ENCODE results near the gene UBE3C.
"Not testable (repeated sequence)": the region's sequence is repeated elsewhere in the genome, so short reads cannot be mapped to it uniquely, and the experiment has no call there.

UBE3C gene

DNA sequence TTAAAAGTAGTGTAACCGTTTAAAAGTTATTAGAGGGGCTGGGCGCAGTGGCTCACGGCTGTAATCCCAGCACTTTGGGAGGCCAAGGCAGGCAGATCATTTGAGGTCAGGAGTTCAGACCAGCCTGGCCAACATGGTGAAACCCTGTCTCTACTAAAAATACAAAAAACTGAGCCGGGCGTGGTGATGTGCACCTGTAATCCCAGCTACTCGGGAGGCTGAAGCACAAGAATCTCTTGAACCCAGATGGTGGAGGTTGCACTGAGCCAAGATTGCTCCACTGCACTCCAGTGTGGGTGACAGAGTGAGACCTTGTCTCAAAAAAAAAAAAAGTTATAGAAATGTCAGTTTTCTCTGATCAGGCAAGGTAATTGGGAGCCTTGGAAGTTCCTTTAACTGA lies 113.1 kb downstream of the UBE3C start:
- H3K27ac ChIP-seq (ENCODE audit: low read depth, low read length, severe bottlenecking); H3K4me1 ChIP-seq (ENCODE audit: control insufficient read depth, insufficient read depth, low read length, poor library complexity, severe bottlenecking); H3K4me3 ChIP-seq (ENCODE audit: extremely low read depth, insufficient read depth, low read length, poor library complexity, severe bottlenecking); H3K9me3 ChIP-seq (ENCODE audit: control insufficient read depth, low read length): not testable (repeated sequence)
- WGBS, 2 experiments (ENCODE audit: insufficient coverage in 2 of 2): 92 to 97% methylated on average over 6 of the region's 6 CpGs
- peaks cover 83% of the 10 kb centered on the region for H3K36me3 ChIP-seq (ENCODE audit: control insufficient read depth, insufficient read depth, low read length)

GRCh38 chr7:157253850-157254249 lies 115.1 kb downstream of the UBE3C start:
- Histone ChIP-seq H3K36me3 (ENCODE audit: control insufficient read depth, insufficient read depth, low read length) (peaks cover 83% of the 10 kb centered on the region), H3K9me3 (ENCODE audit: control insufficient read depth, low read length) (no peaks in the 10 kb centered on the region)

DNA sequence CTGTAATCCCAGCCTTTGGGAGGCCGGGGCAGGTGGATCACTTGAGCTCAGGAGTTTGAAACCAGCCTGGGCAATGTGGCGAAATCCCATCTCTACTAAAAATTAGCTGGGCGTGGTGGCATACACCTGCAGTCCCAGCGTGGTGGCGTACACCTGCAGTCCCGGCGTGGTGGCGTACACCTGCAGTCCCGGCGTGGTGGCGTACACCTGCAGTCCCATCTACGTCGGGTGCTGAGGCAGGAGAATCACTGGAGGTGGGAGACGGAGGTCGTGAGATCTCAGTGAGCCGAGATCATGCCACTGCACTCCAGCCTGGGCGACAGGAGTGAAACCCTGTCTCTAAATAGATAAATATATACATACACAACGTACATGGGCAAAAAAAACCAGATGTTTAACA lies 116.1 kb downstream of the UBE3C start:
- H3K9me3 ChIP-seq (ENCODE audit: control insufficient read depth, low read length); H3K27ac ChIP-seq (ENCODE audit: low read depth, low read length, severe bottlenecking); H3K4me3 ChIP-seq (ENCODE audit: extremely low read depth, insufficient read depth, low read length, poor library complexity, severe bottlenecking); H3K4me1 ChIP-seq (ENCODE audit: control insufficient read depth, insufficient read depth, low read length, poor library complexity, severe bottlenecking): not testable (repeated sequence)
- 98 to 100% methylated on average over 5 to 16 of the region's 18 CpGs for WGBS, 2 experiments (ENCODE audit: insufficient coverage in 2 of 2)
- H3K36me3 ChIP-seq (ENCODE audit: control insufficient read depth, insufficient read depth, low read length): peaks cover 84% of the 10 kb centered on the region

More at GRCh38 chr7:157253850-157254249, 115.1 kb downstream of the UBE3C start:
- 95 to 98% methylated on average over 9 to 10 of the region's 11 CpGs for WGBS, 2 experiments (ENCODE audit: insufficient coverage in 2 of 2)
- no peak overlapping the region for H3K4me3 ChIP-seq (ENCODE audit: extremely low read depth, insufficient read depth, low read length, poor library complexity, severe bottlenecking)
- no peak overlapping the region for H3K27ac ChIP-seq (ENCODE audit: low read depth, low read length, severe bottlenecking)
- H3K4me1 ChIP-seq (ENCODE audit: control insufficient read depth, insufficient read depth, low read length, poor library complexity, severe bottlenecking): no peaks in the 10 kb centered on the region

GRCh38 chr7:157255201-157255606 lies 116.5 kb downstream of the UBE3C start:
- H3K4me1 ChIP-seq (ENCODE audit: control insufficient read depth, insufficient read depth, low read length, poor library complexity, severe bottlenecking): no peaks in the 10 kb centered on the region
- no peak overlapping the region for H3K4me3 ChIP-seq (ENCODE audit: extremely low read depth, insufficient read depth, low read length, poor library complexity, severe bottlenecking)
- no peak overlapping the region for H3K27ac ChIP-seq (ENCODE audit: low read depth, low read length, severe bottlenecking)
- 94% methylated on average over 2 of the region's 5 CpGs; no CpG with 5 or more reads in 1 of the 2 experiments for WGBS, 2 experiments (ENCODE audit: insufficient coverage in 2 of 2)
- H3K36me3 ChIP-seq (ENCODE audit: control insufficient read depth, insufficient read depth, low read length): peaks cover 84% of the 10 kb centered on the region
- no peaks in the 10 kb centered on the region for H3K9me3 ChIP-seq (ENCODE audit: control insufficient read depth, low read length)

GRCh38 chr7:157263156-157263555 lies 124.4 kb downstream of the UBE3C start:
- Histone ChIP-seq H3K4me1 (ENCODE audit: control insufficient read depth, insufficient read depth, low read length, poor library complexity, severe bottlenecking) (no peaks in the 10 kb centered on the region), H3K9me3 (ENCODE audit: control insufficient read depth, low read length) (no peaks in the 10 kb centered on the region), H3K27ac (ENCODE audit: low read depth, low read length, severe bottlenecking) (no peak overlapping the region), H3K36me3 (ENCODE audit: control insufficient read depth, insufficient read depth, low read length) (peaks cover 84% of the 10 kb centered on the region), H3K4me3 (ENCODE audit: extremely low read depth, insufficient read depth, low read length, poor library complexity, severe bottlenecking) (no peak overlapping the region)
- 93 to 95% methylated on average over 18 to 20 of the region's 23 CpGs for WGBS, 2 experiments (ENCODE audit: insufficient coverage in 2 of 2)

GRCh38 chr7:157265051-157265450 lies 126.3 kb downstream of the UBE3C start:
- H3K4me3 ChIP-seq (ENCODE audit: extremely low read depth, insufficient read depth, low read length, poor library complexity, severe bottlenecking): no peak overlapping the region
- H3K36me3 ChIP-seq (ENCODE audit: control insufficient read depth, insufficient read depth, low read length): peaks cover 81% of the 10 kb centered on the region
- no peaks in the 10 kb centered on the region for H3K9me3 ChIP-seq (ENCODE audit: control insufficient read depth, low read length)
- WGBS, 2 experiments (ENCODE audit: insufficient coverage in 2 of 2): 96 to 99% methylated on average over 11 of the region's 12 CpGs
- no peaks in the 10 kb centered on the region for H3K4me1 ChIP-seq (ENCODE audit: control insufficient read depth, insufficient read depth, low read length, poor library complexity, severe bottlenecking)
- H3K27ac ChIP-seq (ENCODE audit: low read depth, low read length, severe bottlenecking): no peak overlapping the region

DNA sequence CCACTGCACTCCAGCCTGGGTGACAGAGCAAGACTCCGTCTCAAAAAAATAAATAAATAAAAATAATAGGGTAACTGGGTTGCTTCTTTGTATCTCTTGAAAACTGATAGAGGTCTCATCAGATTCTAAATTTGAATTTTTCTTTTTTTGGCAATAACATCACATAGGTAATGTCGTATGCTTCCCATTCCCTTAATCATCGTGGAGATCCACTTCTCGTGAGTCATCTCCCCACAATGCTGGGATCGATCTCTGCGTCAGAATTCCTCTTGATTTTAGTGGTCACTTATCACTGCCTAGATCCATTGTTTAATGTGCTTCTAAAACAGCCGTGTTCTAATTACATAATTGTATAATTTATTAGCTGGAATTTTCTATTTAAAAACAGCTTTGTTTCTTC lies 127.5 kb downstream of the UBE3C start:
- 93 to 95% methylated on average over 5 of the region's 7 CpGs for WGBS, 2 experiments (ENCODE audit: insufficient coverage in 2 of 2)
- H3K36me3 ChIP-seq (ENCODE audit: control insufficient read depth, insufficient read depth, low read length): peaks cover 79% of the 10 kb centered on the region
- no peak overlapping the region for H3K27ac ChIP-seq (ENCODE audit: low read depth, low read length, severe bottlenecking)
- H3K4me3 ChIP-seq (ENCODE audit: extremely low read depth, insufficient read depth, low read length, poor library complexity, severe bottlenecking): no peak overlapping the region
- no peaks in the 10 kb centered on the region for H3K9me3 ChIP-seq (ENCODE audit: control insufficient read depth, low read length)
- H3K4me1 ChIP-seq (ENCODE audit: control insufficient read depth, insufficient read depth, low read length, poor library complexity, severe bottlenecking): peaks cover 2% of the 10 kb centered on the region

DNA sequence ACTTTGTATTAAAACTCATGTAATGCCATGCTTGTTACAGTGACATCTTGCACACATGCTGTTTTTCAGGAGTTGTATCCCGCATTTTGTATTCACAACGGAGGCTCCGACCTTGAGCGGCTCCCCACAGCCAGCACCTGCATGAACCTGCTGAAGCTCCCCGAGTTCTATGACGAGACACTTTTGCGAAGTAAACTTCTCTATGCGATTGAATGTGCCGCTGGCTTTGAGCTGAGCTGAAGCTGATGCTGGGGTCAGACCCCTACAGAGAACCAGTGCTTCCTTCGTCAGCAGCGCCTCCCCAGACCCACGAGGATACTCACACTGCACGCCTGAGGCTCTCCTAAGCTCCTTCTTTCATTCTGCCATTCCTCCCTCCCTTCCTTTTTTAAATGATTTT lies 128.8 kb downstream of the UBE3C start:
- H3K36me3 ChIP-seq (ENCODE audit: control insufficient read depth, insufficient read depth, low read length): peaks cover 85% of the 10 kb centered on the region
- peaks cover 6% of the 10 kb centered on the region for H3K4me1 ChIP-seq (ENCODE audit: control insufficient read depth, insufficient read depth, low read length, poor library complexity, severe bottlenecking)
- no peak overlapping the region for H3K4me3 ChIP-seq (ENCODE audit: extremely low read depth, insufficient read depth, low read length, poor library complexity, severe bottlenecking)
- H3K9me3 ChIP-seq (ENCODE audit: control insufficient read depth, low read length): no peaks in the 10 kb centered on the region
- 93 to 98% methylated on average over 11 to 13 of the region's 13 CpGs for WGBS, 2 experiments (ENCODE audit: insufficient coverage in 2 of 2)
- no peak overlapping the region for H3K27ac ChIP-seq (ENCODE audit: low read depth, low read length, severe bottlenecking)

- Histone ChIP-seq H3K27ac (ENCODE audit: low read depth, low read length, severe bottlenecking) (no peak overlapping the region), H3K36me3 (ENCODE audit: control insufficient read depth, insufficient read depth, low read length) (peaks cover 84% of the 10 kb centered on the region), H3K4me3 (ENCODE audit: extremely low read depth, insufficient read depth, low read length, poor library complexity, severe bottlenecking) (no peak overlapping the region), H3K4me1 (ENCODE audit: control insufficient read depth, insufficient read depth, low read length, poor library complexity, severe bottlenecking) (peaks cover 6% of the 10 kb centered on the region), H3K9me3 (ENCODE audit: control insufficient read depth, low read length) (no peaks in the 10 kb centered on the region)
- 92 to 94% methylated on average over 2 of the region's 5 CpGs for WGBS, 2 experiments (ENCODE audit: insufficient coverage in 2 of 2)
These were observed 129.2 kb downstream of the UBE3C start for GRCh38 chr7:157267956-157268355.

DNA sequence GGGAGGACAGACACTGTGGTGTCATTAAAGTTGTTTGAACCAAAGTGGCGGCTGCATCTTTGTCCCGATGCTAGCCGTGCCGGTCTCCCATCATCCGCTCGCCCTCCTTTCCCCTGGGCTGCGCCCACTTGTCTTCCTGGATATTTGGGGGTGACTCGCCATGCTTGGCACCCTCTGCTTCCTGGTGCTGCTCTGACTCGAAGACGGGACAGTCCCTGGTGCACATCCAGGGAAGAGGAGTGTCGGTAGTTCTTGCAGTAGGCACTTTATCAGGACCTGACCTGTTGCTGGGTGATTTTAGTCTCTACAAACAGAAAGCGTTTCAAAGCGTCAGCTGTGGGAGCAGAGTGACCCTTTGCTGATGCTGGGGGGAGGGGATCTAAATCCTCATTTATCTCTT lies 129.8 kb downstream of the UBE3C start:
- Histone ChIP-seq H3K9me3 (ENCODE audit: control insufficient read depth, low read length) (no peaks in the 10 kb centered on the region), H3K4me1 (ENCODE audit: control insufficient read depth, insufficient read depth, low read length, poor library complexity, severe bottlenecking) (peaks cover 6% of the 10 kb centered on the region), H3K36me3 (ENCODE audit: control insufficient read depth, insufficient read depth, low read length) (peaks cover 78% of the 10 kb centered on the region), H3K27ac (ENCODE audit: low read depth, low read length, severe bottlenecking) (no peak overlapping the region), H3K4me3 (ENCODE audit: extremely low read depth, insufficient read depth, low read length, poor library complexity, severe bottlenecking) (no peak overlapping the region)
- 93 to 98% methylated on average over 9 to 10 of the region's 13 CpGs for WGBS, 2 experiments (ENCODE audit: insufficient coverage in 2 of 2)

GRCh38 chr7:157269341-157270059 lies 130.8 kb downstream of the UBE3C start:
- Histone ChIP-seq H3K4me1 (ENCODE audit: control insufficient read depth, insufficient read depth, low read length, poor library complexity, severe bottlenecking) (peaks cover 6% of the 10 kb centered on the region), H3K9me3 (ENCODE audit: control insufficient read depth, low read length) (no peaks in the 10 kb centered on the region), H3K36me3 (ENCODE audit: control insufficient read depth, insufficient read depth, low read length) (peaks cover 70% of the 10 kb centered on the region), H3K4me3 (ENCODE audit: extremely low read depth, insufficient read depth, low read length, poor library complexity, severe bottlenecking) (no peak overlapping the region), H3K27ac (ENCODE audit: low read depth, low read length, severe bottlenecking) (no peak overlapping the region)
- 95 to 100% methylated on average over 10 to 13 of the region's 16 CpGs for WGBS, 2 experiments (ENCODE audit: insufficient coverage in 2 of 2)
